CD4-positive, alpha-beta T cell (primary cell): ENCODE results near the gene SDK2. TPM values are rescaled to one million over a fixed set of nuclear protein-coding genes. Genes with fewer than 3 reads are reported as not detected.

Experiments used
- ATAC-seq: fragments of 200-7000 bp; cut with Tn5 transposase; one replicate; pipeline ENCODE4 v1.10.0; 2022; ENCODE audit warnings: mild to moderate bottlenecking; ENCODE audit not compliant: poor library complexity
- CTCF ChIA-PET: fragments of 350-600 bp; sonication (Branson Sonifier 250); formaldehyde crosslinking; loops from one replicate; lab custom pipeline; 2021; ENCODE audit warnings: antibody characterized with exemption, inconsistent platforms; lab: Charles Lee
- POLR2A ChIA-PET: fragments of 350-600 bp; sonication (Branson Sonifier 250); formaldehyde crosslinking; loops from one replicate; lab custom pipeline; 2021; ENCODE audit warnings: antibody characterized with exemption, inconsistent platforms; lab: Charles Lee
- DNase-seq, 14 experiments: peaks; one replicate each; pipeline ENCODE4 v3.0.0-alpha.2; 2013 to 2020; ENCODE audit warnings: mixed read lengths in 2 of 14
- H3K27ac ChIP-seq, 2 donors: one replicate each; pipeline versions ENCODE4 v1.5.1 to v1.7.0; 2013; ENCODE audit warnings: low read length in 2 of 2, low read depth in 1 of 2, mild to moderate bottlenecking in 1 of 2
- H3K27me3 ChIP-seq, 2 experiments: 1 replicate in 1 of 2; 2 replicates in 1 of 2; pipeline versions ENCODE4 v1.6.1 to v1.7.0; 2013; ENCODE audit warnings: low read length in 2 of 2, control low read depth in 1 of 2, mild to moderate bottlenecking in 1 of 2, moderate library complexity in 1 of 2; ENCODE audit not compliant: insufficient read depth in 2 of 2, control insufficient read depth in 1 of 2
- H3K36me3 ChIP-seq: one replicate; pipeline ENCODE4 v1.6.1; 2013; ENCODE audit warnings: low read length, control low read depth; ENCODE audit not compliant: insufficient read depth
- H3K4me1 ChIP-seq: one replicate; pipeline ENCODE4 v1.6.1; 2013; ENCODE audit warnings: low read length, control low read depth; ENCODE audit not compliant: insufficient read depth
- H3K4me3 ChIP-seq: one replicate; pipeline ENCODE4 v1.5.1; 2013; ENCODE audit warnings: mild to moderate bottlenecking, low read length, moderate library complexity
- H3K9me3 ChIP-seq, 2 experiments: 1 replicate in 1 of 2; 2 replicates in 1 of 2; pipeline versions ENCODE4 v1.6.1 to v1.7.0; 2013; ENCODE audit warnings: low read length in 2 of 2, mild to moderate bottlenecking in 2 of 2, control low read depth in 1 of 2, moderate library complexity in 1 of 2; ENCODE audit not compliant: control insufficient read depth in 1 of 2, insufficient read depth in 1 of 2
- H3K27ac Mint-ChIP-seq: one replicate; pipeline ENCODE4 v1.8.0; 2020; ENCODE audit warnings: mixed read lengths
- H3K27me3 Mint-ChIP-seq: one replicate; pipeline ENCODE4 v1.8.0; 2021; ENCODE audit warnings: mixed read lengths
- H3K36me3 Mint-ChIP-seq: one replicate; pipeline ENCODE4 v1.8.0; 2021; ENCODE audit warnings: low read depth, mixed read lengths
- H3K4me1 Mint-ChIP-seq: one replicate; pipeline ENCODE4 v1.8.0; 2021; ENCODE audit warnings: low read depth, mixed read lengths
- H3K4me3 Mint-ChIP-seq: one replicate; pipeline ENCODE4 v1.8.0; 2020; ENCODE audit warnings: mild to moderate bottlenecking, mixed read lengths
- H3K9me3 Mint-ChIP-seq: one replicate; pipeline ENCODE4 v1.8.0; 2020; ENCODE audit warnings: mixed read lengths
- intact Hi-C, 2 experiments: fragments of 100-400 bp; cut with DNase I in 1 of 2; cut with micrococcal nuclease in 1 of 2; formaldehyde crosslinking; loops; one replicate each; pipeline versions ENCODE4 v1.15.1 to v1.9.0; 2023 to 2025; cut with DNase I, micrococcal nuclease
- total RNA-seq, 174 experiments: library from RNA in 2 of 174; stranded (reverse) in 2 of 174; gene quantifications; one replicate each; pipeline ENCODE4 v1.2.3 and lab custom pipeline; 2021 to 2026
- TF ChIP-seq, protein P1 (sequence below): fragments of 200-600 bp; IDR thresholded peaks from one replicate; pipeline ENCODE4 v1.8.0; 2022; ENCODE audit warnings: antibody characterized with exemption, mild to moderate bottlenecking

Gene SDK2
- total RNA-seq, 2 experiments from 2014 or later = 8.1 to 8.2 TPM

- no peaks in the 10 kb centered on the region for H3K27me3 ChIP-seq
- H3K4me1 Mint-ChIP-seq = peaks cover 27% of the 10 kb centered on the region
- H3K4me3 ChIP-seq = no peak overlapping the region
- no peaks in the 10 kb centered on the region for H3K4me1 ChIP-seq
- no peaks in the 10 kb centered on the region for H3K9me3 ChIP-seq
- H3K36me3 Mint-ChIP-seq = no peaks in the 10 kb centered on the region
- no peaks in the 10 kb centered on the region for H3K9me3 Mint-ChIP-seq
- no peaks in the 10 kb centered on the region for H3K27me3 Mint-ChIP-seq
- ChIA-PET CTCF (no interaction called here), POLR2A (interaction anchor here (1.0 to 1.2 kb wide), 2 partner anchors 9 to 22 kb away, joined by 3 to 4 read pairs; no protein-coding TSS in a partner anchor)
- peak in 1 of 14 experiments; percentile 11 for DNase-seq
- intact Hi-C loops = loop anchor here in 1 of 2 experiments (10.0 kb wide), 1 partner anchor 49 kb away; no protein-coding TSS in a partner anchor
- H3K27ac ChIP-seq = no peak overlapping the region
- no peak for ATAC-seq
- no peak overlapping the region for H3K4me3 Mint-ChIP-seq
- TF ChIP-seq, protein P1, sequence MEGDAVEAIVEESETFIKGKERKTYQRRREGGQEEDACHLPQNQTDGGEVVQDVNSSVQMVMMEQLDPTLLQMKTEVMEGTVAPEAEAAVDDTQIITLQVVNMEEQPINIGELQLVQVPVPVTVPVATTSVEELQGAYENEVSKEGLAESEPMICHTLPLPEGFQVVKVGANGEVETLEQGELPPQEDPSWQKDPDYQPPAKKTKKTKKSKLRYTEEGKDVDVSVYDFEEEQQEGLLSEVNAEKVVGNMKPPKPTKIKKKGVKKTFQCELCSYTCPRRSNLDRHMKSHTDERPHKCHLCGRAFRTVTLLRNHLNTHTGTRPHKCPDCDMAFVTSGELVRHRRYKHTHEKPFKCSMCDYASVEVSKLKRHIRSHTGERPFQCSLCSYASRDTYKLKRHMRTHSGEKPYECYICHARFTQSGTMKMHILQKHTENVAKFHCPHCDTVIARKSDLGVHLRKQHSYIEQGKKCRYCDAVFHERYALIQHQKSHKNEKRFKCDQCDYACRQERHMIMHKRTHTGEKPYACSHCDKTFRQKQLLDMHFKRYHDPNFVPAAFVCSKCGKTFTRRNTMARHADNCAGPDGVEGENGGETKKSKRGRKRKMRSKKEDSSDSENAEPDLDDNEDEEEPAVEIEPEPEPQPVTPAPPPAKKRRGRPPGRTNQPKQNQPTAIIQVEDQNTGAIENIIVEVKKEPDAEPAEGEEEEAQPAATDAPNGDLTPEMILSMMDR = no peak
- H3K36me3 ChIP-seq = no peaks in the 10 kb centered on the region
- peak overlapping the region; percentile 56 for H3K27ac Mint-ChIP-seq
Measured at GRCh38 chr17:73545109-73546032, 98.9 kb downstream of the SDK2 start.

DNA sequence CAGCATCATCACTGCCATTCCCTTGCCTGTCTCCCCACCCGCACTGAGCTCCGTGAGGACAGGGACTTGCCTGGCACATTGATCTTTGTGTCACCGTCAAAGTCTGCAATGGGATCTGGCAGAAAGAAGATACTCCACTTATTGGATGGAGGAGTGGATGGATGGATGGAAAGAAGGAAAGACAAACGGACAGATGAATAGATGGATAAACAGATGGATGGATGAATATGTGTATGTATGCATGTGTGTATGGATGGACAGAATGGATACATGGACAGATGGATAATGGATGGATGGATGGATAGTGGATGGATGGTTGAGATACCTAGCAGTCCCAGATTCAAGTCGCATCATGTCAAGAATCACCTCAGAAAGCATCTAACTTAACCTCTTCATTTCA is 99.9 kb downstream of the SDK2 start:
- CTCF ChIA-PET = no interaction called here
- intact Hi-C loops = loop anchor here in 1 of 2 experiments (10.0 kb wide), 1 partner anchor 50 kb away; no protein-coding TSS in a partner anchor
- H3K27ac Mint-ChIP-seq = no peak overlapping the region

GRCh38 chr17:73542323-73542722 is 101.9 kb downstream of the SDK2 start:
- H3K27ac ChIP-seq = no peak overlapping the region
- no peaks in the 10 kb centered on the region for H3K27me3 Mint-ChIP-seq
- H3K4me3 ChIP-seq = no peak overlapping the region
- intact Hi-C loops = loop anchor here in 1 of 2 experiments (10.0 kb wide), 1 partner anchor 52 kb away; no protein-coding TSS in a partner anchor
- ChIA-PET CTCF (no interaction called here), POLR2A (no interaction called here)
- H3K9me3 Mint-ChIP-seq = no peaks in the 10 kb centered on the region
- no peak overlapping the region for H3K27ac Mint-ChIP-seq
- ATAC-seq (no peak), DNase-seq (no peak)
- TF ChIP-seq, protein P1 = no peak
- H3K4me3 Mint-ChIP-seq = no peak overlapping the region
- H3K27me3 ChIP-seq = no peaks in the 10 kb centered on the region
- H3K4me1 Mint-ChIP-seq = peaks cover 21% of the 10 kb centered on the region
- H3K4me1 ChIP-seq = no peaks in the 10 kb centered on the region
- H3K9me3 ChIP-seq = no peaks in the 10 kb centered on the region
- H3K36me3 Mint-ChIP-seq = no peaks in the 10 kb centered on the region
- H3K36me3 ChIP-seq = no peaks in the 10 kb centered on the region

More for the DNA sequence above, 99.9 kb downstream of the SDK2 start:
- Mint-ChIP-seq H3K27me3 (no peaks in the 10 kb centered on the region), H3K4me1 (peaks cover 27% of the 10 kb centered on the region), H3K9me3 (no peaks in the 10 kb centered on the region), H3K36me3 (no peaks in the 10 kb centered on the region), H3K4me3 (no peak overlapping the region)
- ATAC-seq = no peak
- H3K9me3 ChIP-seq = no peaks in the 10 kb centered on the region
- H3K27me3 ChIP-seq = no peaks in the 10 kb centered on the region
- TF ChIP-seq, protein P1 = no peak
- no peak for DNase-seq
- H3K36me3 ChIP-seq = no peaks in the 10 kb centered on the region
- no peaks in the 10 kb centered on the region for H3K4me1 ChIP-seq
- H3K27ac ChIP-seq = no peak overlapping the region
- POLR2A ChIA-PET = no interaction called here
- H3K4me3 ChIP-seq = no peak overlapping the region
